K562 (cell line): ENCODE data around the gene AGAP3. TPM values are rescaled to one million over a fixed set of nuclear protein-coding genes. Genes with fewer than 3 reads are reported as not detected.
A peak's percentile ranks its signal among the peaks of the same experiment; 100 is the strongest.

Experiments used
- ARID2 ChIP-seq: fragments of 450-650 bp; IDR thresholded peaks from 2 replicates; pipeline ENCODE4 v1.6.1; 2017; ENCODE audit warnings: antibody characterized with exemption, mild to moderate bottlenecking
- ETV5 ChIP-seq: sonication (generic); formaldehyde crosslinking; IDR thresholded peaks from 2 replicates; pipeline ENCODE4 v1.4.0; 2020; ENCODE audit warnings: low read depth, mild to moderate bottlenecking, missing genetic modification reagents
- HDGF ChIP-seq: fragments of 450-650 bp; IDR thresholded peaks from 2 replicates; pipeline ENCODE4 v1.6.1; 2016
- KDM2B ChIP-seq: fragments of 250-450 bp; sonication (Bioruptor Pico); IDR thresholded peaks from 2 replicates; pipeline ENCODE4 v1.8.0; 2021; ENCODE audit warnings: mild to moderate bottlenecking, moderate library complexity
- MEF2D ChIP-seq: conservative IDR thresholded peaks from 2 replicates; pipeline ENCODE4 v1.6.1; 2016; ENCODE audit warnings: low read depth, missing genetic modification characterization, missing compliant biosample characterization
- PRMT5 ChIP-seq: sonication (generic); formaldehyde crosslinking; IDR thresholded peaks from 2 replicates; pipeline ENCODE4 v1.5.0; 2020; ENCODE audit warnings: missing genetic modification reagents
- PTRF ChIP-seq: fragments of 450-650 bp; IDR thresholded peaks from 2 replicates; pipeline ENCODE4 v1.6.1; 2016; ENCODE audit warnings: mild to moderate bottlenecking, missing genetic modification characterization, missing compliant biosample characterization
- SRF ChIP-seq, 2 experiments: fragments of 250-450, 450-650 bp in 1 of 2; sonication (Bioruptor Pico) in 1 of 2; sonication (generic) in 1 of 2; formaldehyde crosslinking; IDR thresholded peaks; 2 replicates each; pipeline versions ENCODE4 v1.5.0 to v1.5.1; 2020 to 2022; ENCODE audit warnings: mild to moderate bottlenecking in 1 of 2, missing genetic modification reagents in 1 of 2
- TRIM24 ChIP-seq, 2 experiments: fragments of 450-650 bp; IDR thresholded peaks; 2 replicates each; pipeline ENCODE4 v1.6.1; 2016
- XRCC5 ChIP-seq: fragments of 200-400 bp; formaldehyde crosslinking; IDR thresholded peaks from 2 replicates; pipeline ENCODE4 v1.6.1; 2017; ENCODE audit warnings: low read depth, mild to moderate bottlenecking, low read length
- ZNF41 ChIP-seq: fragments of 250-450 bp; sonication (Bioruptor Pico); conservative IDR thresholded peaks from 2 replicates; pipeline ENCODE4 v1.4.0; 2020; ENCODE audit warnings: mild to moderate bottlenecking
- polyA plus RNA-seq, 8 experiments: library from polyadenylated mRNA; depleted of rRNA in 4 of 8; stranded (reverse) in 5 of 8; unstranded in 3 of 8; fragments of >200 nt; fragmentation: Nextera tagmentation in 2 of 8; fragmentation: Illumina TruSeq in 1 of 8; extraction: Ambion mirVana in 2 of 8; extraction: Trizol in 1 of 8; gene quantifications; 2 replicates each; pipeline versions ENCODE4 v1.2.1 to v1.2.3, GENCODE V29; 2011 to 2014; ENCODE audit warnings: inconsistent platforms in 1 of 8, missing spikeins in 1 of 8
- total RNA-seq, 7 experiments: library from RNA; depleted of rRNA in 6 of 7; stranded (reverse); fragments of >200 nt in 6 of 7; fragmentation: Illumina TruSeq in 2 of 7; extraction: Trizol in 2 of 7; gene quantifications; 2 replicates each; pipeline versions ENCODE4 v1.2.1 to v1.2.3, GENCODE V29; 2011 to 2021; ENCODE audit warnings: low replicate concordance in 1 of 7
- TF ChIP-seq, protein P1 (sequence below): sonication (generic); formaldehyde crosslinking; IDR thresholded peaks from 2 replicates; pipeline ENCODE4 v1.8.0; 2023; ENCODE audit warnings: missing genetic modification reagents, mild to moderate bottlenecking, borderline replicate concordance
- TF ChIP-seq, protein P2 (sequence below): fragments of 150-350 bp; conservative IDR thresholded peaks from 2 replicates; pipeline ENCODE4 v1.6.1; 2014; ENCODE audit warnings: low read length
- TF ChIP-seq, protein P3 (sequence below): sonication (generic); formaldehyde crosslinking; IDR thresholded peaks from 2 replicates; pipeline ENCODE4 v1.8.1; 2023; ENCODE audit warnings: mild to moderate bottlenecking, missing genetic modification reagents
- TF ChIP-seq, protein P4 (sequence below): fragments of 450-650 bp; IDR thresholded peaks from 2 replicates; pipeline ENCODE4 v1.6.1; 2016; ENCODE audit warnings: antibody characterized with exemption

The AGAP3 gene
- total and polyA plus RNA-seq, 9 of the 15 experiments (the other 6 are each of a cell fraction or from before 2014, with no cell fraction given) = 3.4 to 208 (median 62.2) TPM

DNA sequence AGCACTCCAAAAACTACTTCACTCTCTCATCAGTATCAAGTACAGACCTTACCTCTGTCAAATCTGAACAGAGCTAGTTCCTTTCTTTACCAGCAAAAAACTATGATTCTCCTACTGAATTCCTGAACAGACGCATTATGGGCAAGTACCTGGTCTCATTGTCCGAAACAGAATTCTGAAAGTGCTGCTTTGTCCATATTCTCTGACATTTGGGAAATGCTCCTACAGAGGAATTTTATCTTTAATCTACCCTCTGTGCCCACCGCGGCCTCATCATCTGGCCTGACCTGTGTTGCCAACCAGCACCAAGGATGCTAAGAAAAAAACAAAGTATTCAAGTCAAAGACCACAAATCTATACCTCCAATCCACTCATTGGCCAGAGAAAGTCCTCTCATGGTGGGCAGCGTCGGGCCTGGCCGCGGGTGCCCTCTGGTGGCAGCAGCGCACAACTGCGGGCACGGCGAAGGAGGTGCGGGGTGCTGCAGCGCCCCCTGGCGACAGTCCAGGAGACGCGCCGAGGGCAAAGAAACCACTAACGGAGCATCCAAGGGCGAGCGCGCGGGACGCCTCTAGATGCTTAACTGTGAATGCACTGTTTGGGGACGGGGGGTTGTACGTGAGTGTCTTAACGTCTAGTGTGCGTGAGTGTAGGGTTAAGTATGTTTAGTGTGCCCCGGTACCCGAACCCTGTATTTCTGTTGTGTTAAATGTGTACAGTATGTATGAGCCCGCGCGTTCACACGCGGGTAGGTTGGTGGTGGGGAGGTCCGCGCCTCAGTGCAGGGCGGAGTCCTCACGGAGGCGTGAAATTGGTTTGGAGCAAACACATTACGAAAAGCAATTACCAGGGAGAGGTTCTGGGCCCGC is 86.2 kb downstream of the AGAP3 start (continued):
- no peak for TF ChIP-seq PTRF (tag)
- TF ChIP-seq, protein P1, sequence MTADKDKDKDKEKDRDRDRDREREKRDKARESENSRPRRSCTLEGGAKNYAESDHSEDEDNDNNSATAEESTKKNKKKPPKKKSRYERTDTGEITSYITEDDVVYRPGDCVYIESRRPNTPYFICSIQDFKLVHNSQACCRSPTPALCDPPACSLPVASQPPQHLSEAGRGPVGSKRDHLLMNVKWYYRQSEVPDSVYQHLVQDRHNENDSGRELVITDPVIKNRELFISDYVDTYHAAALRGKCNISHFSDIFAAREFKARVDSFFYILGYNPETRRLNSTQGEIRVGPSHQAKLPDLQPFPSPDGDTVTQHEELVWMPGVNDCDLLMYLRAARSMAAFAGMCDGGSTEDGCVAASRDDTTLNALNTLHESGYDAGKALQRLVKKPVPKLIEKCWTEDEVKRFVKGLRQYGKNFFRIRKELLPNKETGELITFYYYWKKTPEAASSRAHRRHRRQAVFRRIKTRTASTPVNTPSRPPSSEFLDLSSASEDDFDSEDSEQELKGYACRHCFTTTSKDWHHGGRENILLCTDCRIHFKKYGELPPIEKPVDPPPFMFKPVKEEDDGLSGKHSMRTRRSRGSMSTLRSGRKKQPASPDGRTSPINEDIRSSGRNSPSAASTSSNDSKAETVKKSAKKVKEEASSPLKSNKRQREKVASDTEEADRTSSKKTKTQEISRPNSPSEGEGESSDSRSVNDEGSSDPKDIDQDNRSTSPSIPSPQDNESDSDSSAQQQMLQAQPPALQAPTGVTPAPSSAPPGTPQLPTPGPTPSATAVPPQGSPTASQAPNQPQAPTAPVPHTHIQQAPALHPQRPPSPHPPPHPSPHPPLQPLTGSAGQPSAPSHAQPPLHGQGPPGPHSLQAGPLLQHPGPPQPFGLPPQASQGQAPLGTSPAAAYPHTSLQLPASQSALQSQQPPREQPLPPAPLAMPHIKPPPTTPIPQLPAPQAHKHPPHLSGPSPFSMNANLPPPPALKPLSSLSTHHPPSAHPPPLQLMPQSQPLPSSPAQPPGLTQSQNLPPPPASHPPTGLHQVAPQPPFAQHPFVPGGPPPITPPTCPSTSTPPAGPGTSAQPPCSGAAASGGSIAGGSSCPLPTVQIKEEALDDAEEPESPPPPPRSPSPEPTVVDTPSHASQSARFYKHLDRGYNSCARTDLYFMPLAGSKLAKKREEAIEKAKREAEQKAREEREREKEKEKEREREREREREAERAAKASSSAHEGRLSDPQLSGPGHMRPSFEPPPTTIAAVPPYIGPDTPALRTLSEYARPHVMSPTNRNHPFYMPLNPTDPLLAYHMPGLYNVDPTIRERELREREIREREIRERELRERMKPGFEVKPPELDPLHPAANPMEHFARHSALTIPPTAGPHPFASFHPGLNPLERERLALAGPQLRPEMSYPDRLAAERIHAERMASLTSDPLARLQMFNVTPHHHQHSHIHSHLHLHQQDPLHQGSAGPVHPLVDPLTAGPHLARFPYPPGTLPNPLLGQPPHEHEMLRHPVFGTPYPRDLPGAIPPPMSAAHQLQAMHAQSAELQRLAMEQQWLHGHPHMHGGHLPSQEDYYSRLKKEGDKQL (CRISPR knock-in tag) = peak; percentile 82; the same call in 1 of the 2 replicates
- TF ChIP-seq ZNF41 (CRISPR knock-in tag) = 0 out of 2 replicates have a peak, but pooled peaks have one; percentile 22
- TF ChIP-seq SRF (CRISPR knock-in tag; IDR thresholded peaks at IDR 0.05) = peak in 1 of 2 experiments; percentile 55; a peak in 1 of 4 replicates
- TF ChIP-seq XRCC5 = peak; percentile 100
- 0 out of 2 replicates have a peak, but pooled peaks have one; percentile 53 for TF ChIP-seq HDGF
- 0 out of 2 replicates have a peak, but pooled peaks have one; percentile 69 for TF ChIP-seq KDM2B
- TF ChIP-seq ARID2 = peak; percentile 99
- TF ChIP-seq MEF2D = no peak
- TF ChIP-seq PRMT5 (CRISPR knock-in tag) = no peak
- TF ChIP-seq, protein P2, sequence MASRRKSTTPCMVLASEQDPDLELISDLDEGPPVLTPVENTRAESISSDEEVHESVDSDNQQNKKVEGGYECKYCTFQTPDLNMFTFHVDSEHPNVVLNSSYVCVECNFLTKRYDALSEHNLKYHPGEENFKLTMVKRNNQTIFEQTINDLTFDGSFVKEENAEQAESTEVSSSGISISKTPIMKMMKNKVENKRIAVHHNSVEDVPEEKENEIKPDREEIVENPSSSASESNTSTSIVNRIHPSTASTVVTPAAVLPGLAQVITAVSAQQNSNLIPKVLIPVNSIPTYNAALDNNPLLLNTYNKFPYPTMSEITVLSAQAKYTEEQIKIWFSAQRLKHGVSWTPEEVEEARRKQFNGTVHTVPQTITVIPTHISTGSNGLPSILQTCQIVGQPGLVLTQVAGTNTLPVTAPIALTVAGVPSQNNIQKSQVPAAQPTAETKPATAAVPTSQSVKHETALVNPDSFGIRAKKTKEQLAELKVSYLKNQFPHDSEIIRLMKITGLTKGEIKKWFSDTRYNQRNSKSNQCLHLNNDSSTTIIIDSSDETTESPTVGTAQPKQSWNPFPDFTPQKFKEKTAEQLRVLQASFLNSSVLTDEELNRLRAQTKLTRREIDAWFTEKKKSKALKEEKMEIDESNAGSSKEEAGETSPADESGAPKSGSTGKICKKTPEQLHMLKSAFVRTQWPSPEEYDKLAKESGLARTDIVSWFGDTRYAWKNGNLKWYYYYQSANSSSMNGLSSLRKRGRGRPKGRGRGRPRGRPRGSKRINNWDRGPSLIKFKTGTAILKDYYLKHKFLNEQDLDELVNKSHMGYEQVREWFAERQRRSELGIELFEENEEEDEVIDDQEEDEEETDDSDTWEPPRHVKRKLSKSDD = peak; percentile 79; the same call in 1 of the 2 replicates
- TF ChIP-seq, protein P3, sequence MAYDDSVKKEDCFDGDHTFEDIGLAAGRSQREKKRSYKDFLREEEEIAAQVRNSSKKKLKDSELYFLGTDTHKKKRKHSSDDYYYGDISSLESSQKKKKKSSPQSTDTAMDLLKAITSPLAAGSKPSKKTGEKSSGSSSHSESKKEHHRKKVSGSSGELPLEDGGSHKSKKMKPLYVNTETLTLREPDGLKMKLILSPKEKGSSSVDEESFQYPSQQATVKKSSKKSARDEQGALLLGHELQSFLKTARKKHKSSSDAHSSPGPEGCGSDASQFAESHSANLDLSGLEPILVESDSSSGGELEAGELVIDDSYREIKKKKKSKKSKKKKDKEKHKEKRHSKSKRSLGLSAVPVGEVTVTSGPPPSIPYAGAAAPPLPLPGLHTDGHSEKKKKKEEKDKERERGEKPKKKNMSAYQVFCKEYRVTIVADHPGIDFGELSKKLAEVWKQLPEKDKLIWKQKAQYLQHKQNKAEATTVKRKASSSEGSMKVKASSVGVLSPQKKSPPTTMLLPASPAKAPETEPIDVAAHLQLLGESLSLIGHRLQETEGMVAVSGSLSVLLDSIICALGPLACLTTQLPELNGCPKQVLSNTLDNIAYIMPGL = peak; percentile 98
- TF ChIP-seq ETV5 (CRISPR knock-in tag) = peak; percentile 70
- TF ChIP-seq TRIM24 (IDR thresholded peaks at IDR 0.05) = 0 out of 4 replicates have a peak, but pooled peaks of 1 of the 2 experiments have one; percentile 34
- TF ChIP-seq, protein P4, sequence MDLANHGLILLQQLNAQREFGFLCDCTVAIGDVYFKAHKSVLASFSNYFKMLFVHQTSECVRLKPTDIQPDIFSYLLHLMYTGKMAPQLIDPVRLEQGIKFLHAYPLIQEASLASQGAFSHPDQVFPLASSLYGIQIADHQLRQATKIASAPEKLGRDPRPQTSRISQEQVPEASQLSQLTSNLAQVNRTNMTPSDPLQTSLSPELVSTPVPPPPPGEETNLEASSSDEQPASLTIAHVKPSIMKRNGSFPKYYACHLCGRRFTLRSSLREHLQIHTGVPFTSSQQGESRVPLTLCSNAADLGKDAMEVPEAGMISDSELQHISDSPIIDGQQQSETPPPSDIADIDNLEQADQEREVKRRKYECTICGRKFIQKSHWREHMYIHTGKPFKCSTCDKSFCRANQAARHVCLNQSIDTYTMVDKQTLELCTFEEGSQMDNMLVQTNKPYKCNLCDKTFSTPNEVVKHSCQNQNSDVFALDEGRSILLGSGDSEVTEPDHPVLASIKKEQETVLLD = no peak
